Fibroblast of the aortic adventitia (primary cell): ENCODE results near the gene RAD1. TPM values are rescaled to one million over a fixed set of nuclear protein-coding genes. Genes with fewer than 3 reads are reported as not detected.
A peak's percentile ranks its signal among the peaks of the same experiment; 100 is the strongest.

ENCODE experiments used
- DNase-seq: peaks from one replicate; pipeline ENCODE4 v3.0.0-alpha.2; 2010; ENCODE audit warnings: low read depth
- H3K4me3 ChIP-seq: 2 replicates; pipeline ENCODE4 v1.5.1; 2011; ENCODE audit warnings: low read depth, mild to moderate bottlenecking, control low read depth, low read length, moderate library complexity
- CTCF ChIP-seq: IDR thresholded peaks from 2 replicates; pipeline ENCODE4 v1.5.1; 2011; ENCODE audit warnings: mild to moderate bottlenecking, low read length, control low read depth, inconsistent platforms; ENCODE audit not compliant: insufficient read depth
- total RNA-seq: library from RNA; depleted of rRNA; stranded (reverse); fragments of >200 nt; gene quantifications from 2 replicates; pipeline ENCODE4 v1.2.3, GENCODE V29; 2012; ENCODE audit warnings: low replicate concordance

Gene RAD1
- total RNA-seq, 1 donor: 38.6 TPM

GRCh38 chr5:34918025-34918424, 2.7 kb upstream of the RAD1 start:
- TF ChIP-seq CTCF: no peak
- H3K4me3 ChIP-seq: no peak overlapping the region
- no peak for DNase-seq

DNA sequence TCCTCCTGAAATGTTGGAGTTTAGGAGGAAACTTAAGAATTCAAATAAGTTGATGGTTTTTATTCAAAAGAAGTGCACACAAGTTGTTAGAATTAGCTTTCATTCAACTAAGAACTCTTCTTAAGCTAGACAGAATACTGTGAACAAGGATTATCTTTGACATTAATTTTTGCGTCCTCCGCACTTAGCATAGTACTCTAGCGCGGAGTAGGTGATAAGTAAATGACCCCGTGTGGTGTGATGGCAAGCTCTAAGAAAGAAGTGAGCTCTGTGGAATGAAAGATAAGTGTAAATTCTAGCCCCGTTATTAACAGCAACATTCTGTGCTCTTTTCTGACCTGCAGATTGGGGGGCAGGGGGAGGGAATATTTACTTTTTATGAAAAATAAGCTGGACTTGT, 1.2 kb upstream of the RAD1 start:
- TF ChIP-seq CTCF: no peak
- H3K4me3 ChIP-seq: peak overlapping the region; percentile 98
- no peak for DNase-seq

GRCh38 chr5:34915856-34916192, 520 bp upstream of the RAD1 start:
- no peak for TF ChIP-seq CTCF
- H3K4me3 ChIP-seq: peak overlapping the region; percentile 98
- no peak for DNase-seq

DNA sequence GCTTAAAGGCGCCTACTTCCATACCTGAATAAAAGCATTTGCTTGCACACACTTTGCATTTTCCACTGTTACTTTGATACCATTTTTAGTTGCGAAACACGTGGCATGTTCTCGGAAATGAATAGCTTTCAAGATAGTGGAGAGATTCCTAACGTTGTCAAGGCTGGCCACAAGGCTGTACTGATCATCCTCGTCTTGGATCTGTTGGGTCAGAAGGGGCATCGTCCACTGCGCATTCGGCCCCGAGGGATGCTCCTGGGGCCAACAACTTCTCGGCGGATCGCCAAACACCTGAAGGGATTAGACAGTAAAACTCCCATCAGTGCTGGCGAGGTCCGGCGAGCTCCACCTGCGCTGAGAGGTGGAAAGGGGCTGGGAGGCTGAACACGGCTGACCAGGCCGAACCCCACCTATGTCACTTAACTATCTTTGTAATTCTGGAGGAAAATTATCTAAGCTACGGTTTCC, 599 bp downstream of the RAD1 start:
- H3K4me3 ChIP-seq: peak overlapping the region; percentile 98
- TF ChIP-seq CTCF: no peak
- DNase-seq: peak; percentile 39

DNA sequence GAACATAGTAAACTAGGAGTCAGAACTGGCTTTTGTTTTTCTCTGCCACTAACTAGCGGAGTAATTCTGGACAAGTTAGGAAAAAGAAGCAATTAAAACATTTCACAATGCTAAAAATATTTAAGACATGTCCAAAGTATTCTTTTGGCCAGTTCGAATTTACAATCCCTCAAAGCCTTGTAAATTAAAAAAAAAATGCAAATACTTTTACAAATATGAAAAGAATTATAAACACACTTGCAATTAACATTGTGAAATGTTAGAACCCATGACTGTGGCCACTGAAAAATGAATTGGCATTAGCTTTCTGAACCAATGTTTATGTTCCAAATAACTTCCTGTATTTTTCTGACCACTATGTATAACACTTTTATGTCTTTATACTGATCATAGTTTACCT, 2.2 kb downstream of the RAD1 start:
- no peak for TF ChIP-seq CTCF
- no peak overlapping the region for H3K4me3 ChIP-seq
- peak; percentile 36 for DNase-seq

DNA sequence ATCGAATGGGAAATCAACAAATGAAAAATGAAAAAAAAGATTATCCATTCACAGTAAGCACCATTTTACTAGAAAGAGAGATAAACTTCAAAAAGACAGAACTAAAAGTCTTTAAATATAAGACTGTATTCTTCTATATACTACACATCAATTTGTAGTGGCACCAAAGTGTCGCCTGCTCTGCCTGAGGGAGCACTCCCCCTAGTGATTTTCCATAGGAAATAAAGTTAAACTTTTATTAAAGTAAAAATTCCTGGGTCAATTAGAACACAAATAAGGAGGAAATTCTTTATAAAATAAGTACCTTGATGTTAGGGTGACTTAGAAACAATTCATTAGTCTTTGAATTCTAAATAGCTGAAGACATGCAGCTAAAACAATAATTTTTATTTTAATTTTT, 9.7 kb downstream of the RAD1 start:
- peak; percentile 34 for DNase-seq
- H3K4me3 ChIP-seq: no peak overlapping the region
- peak; percentile 58 for TF ChIP-seq CTCF

DNA sequence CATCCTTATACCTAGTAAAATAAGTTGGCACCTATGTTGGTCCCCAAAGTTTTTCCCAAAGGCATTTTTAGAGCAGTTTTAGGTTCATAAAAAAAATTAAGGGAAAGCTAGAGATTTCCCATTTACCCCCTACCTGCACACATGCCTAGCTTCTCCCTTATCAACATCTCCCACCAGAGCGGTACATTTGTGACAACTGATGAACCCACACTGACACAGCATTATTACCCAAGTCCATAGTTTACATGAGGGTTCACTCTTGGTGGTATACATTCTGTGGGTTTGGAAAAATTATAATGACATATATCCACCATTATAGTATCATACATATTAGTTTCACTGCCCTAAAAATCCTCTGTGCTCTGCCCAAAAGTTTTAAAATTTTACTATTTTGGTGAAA, 12.0 kb downstream of the RAD1 start:
- H3K4me3 ChIP-seq: no peak overlapping the region
- no peak for TF ChIP-seq CTCF
- no peak for DNase-seq
